H1 (cell line): ENCODE measurements around the gene MMAB. TPM values are rescaled to one million over a fixed set of nuclear protein-coding genes. Genes with fewer than 3 reads are reported as not detected.

Experiments
- CTCF ChIA-PET: fragments of 300-600 bp; sonication (Branson Sonifier 250); formaldehyde crosslinking; loops from one replicate; lab custom pipeline; 2021; ENCODE audit not compliant: partially characterized antibody; lab: Charles Lee
- POLR2A ChIA-PET: fragments of 300-600 bp; sonication (Branson Sonifier 250); formaldehyde crosslinking; loops from one replicate; lab custom pipeline; 2021; ENCODE audit warnings: inconsistent platforms; ENCODE audit not compliant: partially characterized antibody; lab: Charles Lee
- DNase-seq, 2 experiments: peaks; one replicate each; pipeline versions ENCODE4 v3.0.0 to v3.0.0-alpha.2; 2010 to 2022; ENCODE audit warnings: low spot score in 2 of 2, low read depth in 1 of 2, mixed read lengths in 1 of 2
- FAIRE-seq: peaks from 2 replicates; lab custom pipeline; 2011; peaks lifted over from hg19 to GRCh38; lab: Jason Lieb, UNC
- H2AFZ ChIP-seq: 2 replicates; pipeline ENCODE4 v1.8.1; 2012; ENCODE audit warnings: low read length, inconsistent platforms
- H2AK5ac ChIP-seq: 2 replicates; pipeline ENCODE4 v1.6.1; 2013; ENCODE audit warnings: low read depth, low read length
- H2BK120ac ChIP-seq: replicated peaks from 2 replicates; pipeline ENCODE3; 2013; ENCODE audit warnings: low read depth, low read length, inconsistent platforms
- H2BK12ac ChIP-seq: 2 replicates; pipeline ENCODE4 v1.6.1; 2013; ENCODE audit warnings: low read depth, low read length
- H2BK15ac ChIP-seq: 2 replicates; pipeline ENCODE4 v1.6.1; 2013; ENCODE audit warnings: low read length
- H2BK20ac ChIP-seq: 2 replicates; pipeline ENCODE4 v1.6.1; 2013; ENCODE audit warnings: low read length
- H2BK5ac ChIP-seq: 2 replicates; pipeline ENCODE4 v1.6.1; 2013; ENCODE audit warnings: low read depth, low read length
- H3K14ac ChIP-seq: 2 replicates; pipeline ENCODE4 v1.6.1; 2013; ENCODE audit warnings: inconsistent platforms; ENCODE audit not compliant: insufficient read length
- H3K18ac ChIP-seq: 2 replicates; pipeline ENCODE4 v1.6.1; 2013; ENCODE audit warnings: low read length; ENCODE audit errors: extremely low read depth
- H3K23ac ChIP-seq: 2 replicates; pipeline ENCODE4 v1.6.1; 2013; ENCODE audit warnings: inconsistent platforms; ENCODE audit not compliant: insufficient read length
- H3K23me2 ChIP-seq: 2 replicates; pipeline ENCODE4 v1.6.1; 2013; ENCODE audit warnings: low read depth, low read length
- H3K27ac ChIP-seq: 2 replicates; pipeline ENCODE4 v1.6.1; 2011; ENCODE audit warnings: low read depth, low read length, inconsistent platforms
- H3K27me3 ChIP-seq, 4 experiments: replicated peaks in 1 of 4; 1 replicate in 1 of 4; 2 replicates in 3 of 4; pipeline versions ENCODE4 v1.6.1 to v1.8.1; 2011 to 2013; ENCODE audit warnings: low read length in 3 of 4, mild to moderate bottlenecking in 3 of 4, inconsistent platforms in 2 of 4, mixed read lengths in 2 of 4, moderate library complexity in 1 of 4; ENCODE audit not compliant: control insufficient read depth in 3 of 4, insufficient read depth in 3 of 4; ENCODE audit errors: extremely low read depth in 1 of 4
- H3K36me3 ChIP-seq, 4 experiments: 2 replicates each; pipeline versions ENCODE4 v1.6.1 to v1.8.1; 2011 to 2013; ENCODE audit warnings: mild to moderate bottlenecking in 4 of 4, low read length in 3 of 4, moderate library complexity in 2 of 4, control low read depth in 1 of 4, inconsistent platforms in 1 of 4; ENCODE audit not compliant: insufficient read depth in 4 of 4, control insufficient read depth in 2 of 4
- H3K4ac ChIP-seq: replicated peaks from 2 replicates; pipeline ENCODE3; 2013; ENCODE audit warnings: low read length, low read depth, mixed read lengths, inconsistent platforms; ENCODE audit not compliant: insufficient read length
- H3K4me1 ChIP-seq, 4 experiments: replicated peaks in 1 of 4; 1 replicate in 1 of 4; 2 replicates in 3 of 4; pipeline versions ENCODE4 v1.6.1 to v1.8.1; 2011 to 2013; ENCODE audit warnings: low read length in 3 of 4, inconsistent platforms in 2 of 4, mixed read lengths in 1 of 4; ENCODE audit not compliant: insufficient read depth in 4 of 4, control insufficient read depth in 3 of 4
- H3K4me2 ChIP-seq, 2 experiments: 2 replicates each; pipeline versions ENCODE4 v1.6.1 to v1.8.1; 2011 to 2013; ENCODE audit warnings: low read depth in 2 of 2, low read length in 2 of 2, control low read depth in 1 of 2, inconsistent platforms in 1 of 2, mild to moderate bottlenecking in 1 of 2; ENCODE audit not compliant: insufficient read depth in 1 of 2
- H3K4me3 ChIP-seq, 4 experiments: fragments of 200-600, 300-600 bp in 1 of 4; sonication (generic), shearing (Covaris generic), sonication (Bioruptor Twin) in 1 of 4; 2 replicates each; pipeline versions ENCODE4 v1.5.1 to v1.8.1; 2011 to 2016; ENCODE audit warnings: low read length in 4 of 4, low read depth in 3 of 4, control low read depth in 2 of 4, inconsistent platforms in 2 of 4, mild to moderate bottlenecking in 2 of 4, mixed read lengths in 1 of 4, moderate library complexity in 1 of 4; ENCODE audit not compliant: insufficient read depth in 2 of 4; ENCODE audit errors: extremely low read depth in 1 of 4
- H3K56ac ChIP-seq: replicated peaks from 2 replicates; pipeline ENCODE3; 2013; ENCODE audit warnings: low read depth, mild to moderate bottlenecking, mixed read lengths, low read length, inconsistent platforms; ENCODE audit not compliant: insufficient read length
- H3K79me1 ChIP-seq: 2 replicates; pipeline ENCODE4 v1.6.1; 2013; ENCODE audit warnings: low read depth, low read length, control low read depth
- H3K79me2 ChIP-seq, 2 experiments: 2 replicates each; pipeline versions ENCODE4 v1.6.1 to v1.8.1; 2012 to 2013; ENCODE audit warnings: low read length in 2 of 2, mild to moderate bottlenecking in 2 of 2, inconsistent platforms in 1 of 2; ENCODE audit not compliant: insufficient read depth in 2 of 2, control insufficient read depth in 1 of 2
- H3K9ac ChIP-seq, 4 experiments: replicated peaks in 1 of 4; 1 replicate in 1 of 4; 2 replicates in 3 of 4; pipeline versions ENCODE4 v1.6.1 to v1.8.1; 2011 to 2013; ENCODE audit warnings: low read depth in 3 of 4, low read length in 3 of 4, control low read depth in 2 of 4, mild to moderate bottlenecking in 2 of 4, moderate library complexity in 2 of 4, inconsistent platforms in 1 of 4; ENCODE audit errors: extremely low read depth in 1 of 4
- H3K9me3 ChIP-seq, 2 experiments: 2 replicates each; pipeline versions ENCODE4 v1.6.1 to v1.8.1; 2012 to 2013; ENCODE audit warnings: mild to moderate bottlenecking in 2 of 2, moderate library complexity in 2 of 2, control low read depth in 1 of 2, inconsistent platforms in 1 of 2, low read depth in 1 of 2, low read length in 1 of 2, mixed read lengths in 1 of 2; ENCODE audit not compliant: insufficient read depth in 2 of 2
- H4K20me1 ChIP-seq, 2 experiments: replicated peaks in 1 of 2; 2 replicates each; pipeline versions ENCODE3 to v1.8.1; 2011 to 2013; ENCODE audit warnings: inconsistent platforms in 2 of 2, low read length in 2 of 2, mild to moderate bottlenecking in 1 of 2; ENCODE audit not compliant: insufficient read depth in 2 of 2, control insufficient read depth in 1 of 2
- H4K5ac ChIP-seq: 2 replicates; pipeline ENCODE4 v1.6.1; 2013; ENCODE audit warnings: low read length, low read depth, mixed read lengths, inconsistent platforms; ENCODE audit not compliant: insufficient read length
- H4K8ac ChIP-seq: 2 replicates; pipeline ENCODE4 v1.8.0; 2013; ENCODE audit warnings: mild to moderate bottlenecking, moderate library complexity, low read length, inconsistent platforms; ENCODE audit not compliant: insufficient read depth; ENCODE audit errors: extremely low read depth
- H4K91ac ChIP-seq: replicated peaks from 2 replicates; pipeline ENCODE3; 2013; ENCODE audit warnings: low read length, mixed read lengths, inconsistent platforms; ENCODE audit not compliant: insufficient read length
- CHD2 ChIP-seq: IDR thresholded peaks from 2 replicates; pipeline ENCODE4 v1.6.1; 2012; ENCODE audit warnings: low read length, improper control_type of control experiment
- EGR1 ChIP-seq: IDR thresholded peaks from 2 replicates; pipeline ENCODE4 v1.6.1; 2011; ENCODE audit warnings: low read depth, low read length, borderline replicate concordance
- JUN ChIP-seq: IDR thresholded peaks from 2 replicates; pipeline ENCODE4 v1.6.1; 2011; ENCODE audit warnings: low read depth, mild to moderate bottlenecking, improper control_type of control experiment, low read length
- NANOG ChIP-seq: IDR thresholded peaks from 2 replicates; pipeline ENCODE4 v1.6.1; 2011; ENCODE audit warnings: low read length, low read depth, mild to moderate bottlenecking, inconsistent platforms; ENCODE audit not compliant: insufficient read depth, poor library complexity, severe bottlenecking
- NRF1 ChIP-seq: IDR thresholded peaks from 2 replicates; pipeline ENCODE4 v1.6.1; 2011; ENCODE audit warnings: mild to moderate bottlenecking, low read depth, low read length, improper control_type of control experiment
- POLR2AphosphoS5 ChIP-seq: IDR thresholded peaks from 2 replicates; pipeline ENCODE4 v1.6.1; 2011; ENCODE audit warnings: low read depth, low read length
- YY1 ChIP-seq: IDR thresholded peaks from 2 replicates; pipeline ENCODE4 v1.6.1; 2011; ENCODE audit warnings: low read depth, mild to moderate bottlenecking, low read length
- WGBS, 2 experiments: shearing (Covaris generic) in 1 of 2; methylation state at CpG; one replicate each; pipeline versions ENCODE4 v1.1.6 to v1.1.7; 2013 to 2015; ENCODE audit warnings: low lambda C conversion rate in 2 of 2, mixed read lengths in 2 of 2, inconsistent platforms in 1 of 2, low coverage in 1 of 2, missing lambda C conversion rate in 1 of 2; ENCODE audit not compliant: insufficient replicate concordance in 2 of 2, insufficient coverage in 1 of 2, insufficient read length in 1 of 2; ENCODE audit errors: extremely low coverage in 1 of 2, missing lambda C conversion rate in 1 of 2; 5-methylcytosine and 5-hydroxymethylcytosine counted together
- polyA plus RNA-seq, 7 experiments: library from polyadenylated mRNA; depleted of rRNA in 3 of 7; stranded (reverse) in 5 of 7; unstranded in 2 of 7; fragments of >200 nt in 5 of 7; fragments of 200-250 nt in 2 of 7; gene quantifications; 1 replicate in 5 of 7; 2 replicates in 1 of 7; 4 replicates in 1 of 7; pipeline versions ENCODE4 v1.2.1 to v1.2.3, GENCODE V29; 2011 to 2013; ENCODE audit warnings: missing spikeins in 2 of 7, mixed read lengths in 2 of 7
- total RNA-seq: library from RNA; stranded (reverse); fragmentation: NEBNext Ultra II Directional; extraction: Animal tissue kit (Norgen Biotek cat#: 25700); gene quantifications from 2 replicates; pipeline ENCODE4 v1.2.1, GENCODE V29; 2021
- TF ChIP-seq, protein P1 (sequence below): IDR thresholded peaks from 2 replicates; pipeline ENCODE4 v1.6.1; 2012; ENCODE audit warnings: inconsistent platforms

MMAB gene
- total and polyA plus RNA-seq, 2 of the 8 experiments (the other 6 are each of a cell fraction or from before 2014, with no cell fraction given) = 12.9 to 18.5 TPM

- Histone ChIP-seq H3K4ac (no peak overlapping the region), H2AFZ (no peak overlapping the region), H4K20me1 (no peaks in the 10 kb centered on the region), H3K23ac (no peak overlapping the region), H3K14ac (no peak overlapping the region), H3K4me3 (no peak overlapping the region), H3K18ac (no peak overlapping the region), H2AK5ac (no peak overlapping the region)
- FAIRE-seq = no peak
- no peak for TF ChIP-seq POLR2AphosphoS5
- TF ChIP-seq, protein P1, sequence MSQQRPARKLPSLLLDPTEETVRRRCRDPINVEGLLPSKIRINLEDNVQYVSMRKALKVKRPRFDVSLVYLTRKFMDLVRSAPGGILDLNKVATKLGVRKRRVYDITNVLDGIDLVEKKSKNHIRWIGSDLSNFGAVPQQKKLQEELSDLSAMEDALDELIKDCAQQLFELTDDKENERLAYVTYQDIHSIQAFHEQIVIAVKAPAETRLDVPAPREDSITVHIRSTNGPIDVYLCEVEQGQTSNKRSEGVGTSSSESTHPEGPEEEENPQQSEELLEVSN = no peak
- no peak for TF ChIP-seq EGR1
- no peak for TF ChIP-seq YY1
- no peak for TF ChIP-seq NRF1
- TF ChIP-seq CHD2 = no peak
- no peak for TF ChIP-seq JUN
- TF ChIP-seq NANOG = no peak
- TF ChIP-seq, all 59 proteins: peak for 0
- Histone ChIP-seq H2BK5ac (0 out of 2 replicates have a peak overlapping the region, but pooled peaks have one; percentile 24), H3K9me3 (no peaks in the 10 kb centered on the region), H3K79me1 (no peaks in the 10 kb centered on the region), H3K23me2 (no peaks in the 10 kb centered on the region), H3K79me2 (no peaks in the 10 kb centered on the region), H3K36me3 (peaks cover 0 to 23% (median 1%) of the 10 kb centered on the region in 4 experiments; a peak in 4 of 8 replicates), H2BK12ac (no peak overlapping the region), H4K5ac (no peak overlapping the region), H3K27me3 (no peaks in the 10 kb centered on the region), H2BK15ac (no peak overlapping the region), H3K56ac (no peak overlapping the region), H3K4me2 (no peak overlapping the region), H3K27ac (no peak overlapping the region), H3K4me1 (no peaks in the 10 kb centered on the region), H4K91ac (no peak overlapping the region), H3K9ac (no peak overlapping the region), H4K8ac (no peak overlapping the region), H2BK20ac (no peak overlapping the region), H2BK120ac (no peak overlapping the region)
- ChIA-PET POLR2A (interaction anchor here (0.6 to 1.5 kb wide), 5 partner anchors 9 to 31 kb away, joined by 3 to 5 read pairs (median 4); partner anchors contain the start of genes MMAB and MVK), CTCF (interaction anchor here (0.6 to 1.4 kb wide), 4 partner anchors 42 to 177 kb away, joined by 3 to 8 read pairs (median 4); no protein-coding TSS in a partner anchor)
- WGBS, 2 experiments = 97% methylated on average over 4 of the region's 4 CpGs; no CpG with 5 or more reads in 1 of the 2 experiments
- DNase-seq = no peak
Measured at GRCh38 chr12:109562871-109563270, 10.4 kb downstream of the MMAB start.
